Brain microvascular endothelial cell (primary cell): ENCODE results near the gene DCUN1D1.

Source experiments
- DNase-seq: peaks from one replicate; pipeline ENCODE4 v3.0.0-alpha.2; 2020
- H3K27ac ChIP-seq: fragments of 250-450 bp; sonication (Bioruptor Pico); 2 replicates; pipeline ENCODE4 v1.5.1; 2020; ENCODE audit warnings: mild to moderate bottlenecking, moderate library complexity
- H3K27me3 ChIP-seq: fragments of 250-450 bp; sonication (Bioruptor Pico); replicated peaks from 2 replicates; pipeline ENCODE4 v1.5.1; 2020; ENCODE audit warnings: mild to moderate bottlenecking
- H3K36me3 ChIP-seq: fragments of 250-450 bp; sonication (Bioruptor Pico); replicated peaks from 2 replicates; pipeline ENCODE4 v1.5.1; 2020; ENCODE audit warnings: mild to moderate bottlenecking
- H3K4me3 ChIP-seq: 2 replicates; pipeline ENCODE4 v1.5.1; 2011; ENCODE audit warnings: low read depth, mild to moderate bottlenecking, control low read depth, low read length, moderate library complexity
- CTCF ChIP-seq: IDR thresholded peaks from 2 replicates; pipeline ENCODE4 v1.5.1; 2011; ENCODE audit warnings: low read depth, mild to moderate bottlenecking, moderate library complexity, low read length, control low read depth, inconsistent platforms; ENCODE audit errors: missing control alignments
- in situ Hi-C: cut with HindIII; loops from 2 replicates; pipeline ENCODE4 v1.10.0; 2017; ENCODE audit warnings: low sequenced_read_pairs, low pct_ligation_motif_present

Gene DCUN1D1

GRCh38 chr3:182909318-182910040 is 70.9 kb downstream of the DCUN1D1 start:
- Histone ChIP-seq H3K27me3 (no peaks in the 10 kb centered on the region), H3K36me3 (peaks cover 4% of the 10 kb centered on the region), H3K4me3 (no peak overlapping the region), H3K27ac (no peak overlapping the region)
- in situ Hi-C loops: no loop called here
- peak; percentile 50 for TF ChIP-seq CTCF
- no peak for DNase-seq

GRCh38 chr3:182908471-182908870 is 71.9 kb downstream of the DCUN1D1 start:
- no peak overlapping the region for H3K27ac ChIP-seq
- no peak for DNase-seq
- no peak for TF ChIP-seq CTCF
- no peaks in the 10 kb centered on the region for H3K27me3 ChIP-seq
- no peaks in the 10 kb centered on the region for H3K36me3 ChIP-seq
- in situ Hi-C loops: no loop called here
- H3K4me3 ChIP-seq: no peak overlapping the region

GRCh38 chr3:182906036-182906435 is 74.3 kb downstream of the DCUN1D1 start:
- in situ Hi-C loops: no loop called here
- no peak for DNase-seq
- Histone ChIP-seq H3K36me3 (peaks cover 4% of the 10 kb centered on the region), H3K4me3 (no peak overlapping the region), H3K27ac (no peak overlapping the region), H3K27me3 (no peaks in the 10 kb centered on the region)
- no peak for TF ChIP-seq CTCF

- no peak for TF ChIP-seq CTCF
- Histone ChIP-seq H3K27me3 (no peaks in the 10 kb centered on the region), H3K4me3 (no peak overlapping the region), H3K36me3 (peaks cover 4% of the 10 kb centered on the region), H3K27ac (no peak overlapping the region)
- in situ Hi-C loops: no loop called here
- DNase-seq: no peak
Measured at GRCh38 chr3:182905623-182906022, 74.7 kb downstream of the DCUN1D1 start.

- no peak for DNase-seq
- Histone ChIP-seq H3K27me3 (no peaks in the 10 kb centered on the region), H3K4me3 (no peak overlapping the region), H3K36me3 (peaks cover 4% of the 10 kb centered on the region), H3K27ac (no peak overlapping the region)
- in situ Hi-C loops: no loop called here
- TF ChIP-seq CTCF: peak; percentile 46
Measured at GRCh38 chr3:182904164-182904563, 76.2 kb downstream of the DCUN1D1 start.

GRCh38 chr3:182902236-182902635 is 78.1 kb downstream of the DCUN1D1 start:
- Histone ChIP-seq H3K27ac (no peak overlapping the region), H3K27me3 (no peaks in the 10 kb centered on the region), H3K4me3 (no peak overlapping the region), H3K36me3 (peaks cover 8% of the 10 kb centered on the region)
- no peak for DNase-seq
- in situ Hi-C loops: no loop called here
- TF ChIP-seq CTCF: no peak
